Esophagus mucosa (tissue), 1 donor: ENCODE results near the gene ALG6. TPM values are rescaled to one million over a fixed set of nuclear protein-coding genes. Genes with fewer than 3 reads are reported as not detected.
A peak's percentile ranks its signal among the peaks of the same experiment; 100 is the strongest.
"Not testable (repeated sequence)": the region's sequence is repeated elsewhere in the genome, so short reads cannot be mapped to it uniquely, and the experiment has no call there.

Experiments used
- ATAC-seq: fragments of 200-7000 bp; cut with Tn5 transposase; one replicate; pipeline ENCODE4 v1.9.1; 2020
- total RNA-seq: library from RNA; stranded (reverse); gene quantifications from one replicate; pipeline ENCODE4 v1.2.4, GENCODE V29; 2023
- donor health status: DM: yes; HTN: yes; CAD: no.

The ALG6 gene
- total RNA-seq, 1 donor from 2014 or later = 12.3 TPM

GRCh38 chr1:63418101-63418500, 50.7 kb downstream of the ALG6 start:
- no peak for ATAC-seq

- not testable (repeated sequence) for ATAC-seq
These were observed 53.3 kb downstream of the ALG6 start for GRCh38 chr1:63420746-63421145.

- ATAC-seq = no peak
These were observed 56.2 kb downstream of the ALG6 start for GRCh38 chr1:63423649-63424048.

- no peak for ATAC-seq
These were observed 61.4 kb downstream of the ALG6 start for GRCh38 chr1:63428815-63429214.

- no peak for ATAC-seq
These were observed 61.9 kb downstream of the ALG6 start for GRCh38 chr1:63429281-63429680.

GRCh38 chr1:63435161-63435560, 67.7 kb downstream of the ALG6 start:
- ATAC-seq = no peak

GRCh38 chr1:63442141-63442475, 74.7 kb downstream of the ALG6 start:
- no peak for ATAC-seq

- no peak for ATAC-seq
These were observed 81.4 kb downstream of the ALG6 start for GRCh38 chr1:63448731-63449246.

- ATAC-seq = no peak
These were observed 83.0 kb downstream of the ALG6 start for GRCh38 chr1:63450416-63450815.

- ATAC-seq = no peak
These were observed 85.8 kb downstream of the ALG6 start for GRCh38 chr1:63453232-63453631.

GRCh38 chr1:63454269-63454668, 86.8 kb downstream of the ALG6 start:
- ATAC-seq = no peak

GRCh38 chr1:63458750-63459149, 91.3 kb downstream of the ALG6 start:
- ATAC-seq = no peak

- no peak for ATAC-seq
These were observed 94.3 kb downstream of the ALG6 start for GRCh38 chr1:63461661-63462230.

GRCh38 chr1:63463248-63463647, 95.8 kb downstream of the ALG6 start:
- ATAC-seq = peak; percentile 77

- no peak for ATAC-seq
These were observed 98.8 kb downstream of the ALG6 start for GRCh38 chr1:63466181-63466580.

GRCh38 chr1:63466759-63467158, 99.3 kb downstream of the ALG6 start:
- ATAC-seq = no peak

GRCh38 chr1:63468683-63469082, 101.3 kb downstream of the ALG6 start:
- ATAC-seq = not testable (repeated sequence)

GRCh38 chr1:63475761-63476160, 108.3 kb downstream of the ALG6 start:
- ATAC-seq = no peak

- ATAC-seq = no peak
These were observed 112.6 kb downstream of the ALG6 start for GRCh38 chr1:63480057-63480456.

GRCh38 chr1:63486629-63487028, 119.2 kb downstream of the ALG6 start:
- ATAC-seq = no peak

GRCh38 chr1:63487336-63488065, 120.1 kb downstream of the ALG6 start:
- ATAC-seq = peak; percentile 73
